ENCODE measurements around the gene ENTPD5.
A peak's percentile ranks its signal among the peaks of the same experiment; 100 is the strongest.

ENTPD5 gene

GRCh38 chr14:73949752-73950734 lies 69.0 kb downstream of the ENTPD5 start, which contains the start of the genes COQ6 and FAM161B (continued):
- no peak for TF ChIP-seq TSHZ1 (tag by site-specific recombination; IDR thresholded peaks at IDR 0.05; ENCODE audit: borderline replicate concordance)
- TF ChIP-seq ZFHX2 (tag by site-specific recombination; conservative IDR thresholded peaks at IDR 0.05): peak; percentile 53; the same call in 1 of the 2 replicates
- no peak for TF ChIP-seq ZNF18 (tag by site-specific recombination; IDR thresholded peaks at IDR 0.05)
- TF ChIP-seq ZNF398 (tag by site-specific recombination; IDR thresholded peaks at IDR 0.05): 0 out of 2 replicates have a peak, but pooled peaks have one; percentile 8
- TF ChIP-seq ZBTB49 (tag by site-specific recombination; IDR thresholded peaks at IDR 0.05; ENCODE audit: low read depth): no peak
- no peak for TF ChIP-seq FEZF1 (tag by site-specific recombination; IDR thresholded peaks at IDR 0.05)
- no peak for TF ChIP-seq ZNF174 (tag by site-specific recombination; IDR thresholded peaks at IDR 0.05)
- no peak for TF ChIP-seq ZNF791 (tag by site-specific recombination; IDR thresholded peaks at IDR 0.05)
- no peak for TF ChIP-seq GFI1B (tag by site-specific recombination; IDR thresholded peaks at IDR 0.05)
- no peak for TF ChIP-seq ZNF792 (tag by site-specific recombination; IDR thresholded peaks at IDR 0.05)
- TF ChIP-seq WT1 (tag by site-specific recombination; IDR thresholded peaks at IDR 0.05): no peak
- peak; percentile 61 for TF ChIP-seq ZIC2 (tag by site-specific recombination; IDR thresholded peaks at IDR 0.05)
- no peak for TF ChIP-seq ZNF48 (tag by site-specific recombination; IDR thresholded peaks at IDR 0.05)
- no peak for TF ChIP-seq ZNF449 (tag by site-specific recombination; IDR thresholded peaks at IDR 0.05)
- TF ChIP-seq ZNF354C (tag by site-specific recombination; IDR thresholded peaks at IDR 0.05; ENCODE audit: borderline replicate concordance, low read depth): no peak
- TF ChIP-seq ZNF501 (tag by site-specific recombination; IDR thresholded peaks at IDR 0.05): peak; percentile 80; the same call in 1 of the 2 replicates
- TF ChIP-seq TRIM28 (IDR thresholded peaks at IDR 0.05; ENCODE audit: borderline replicate concordance, low read length): peak; percentile 67; the same call in 1 of the 2 replicates
- TF ChIP-seq ZSCAN23 (tag by site-specific recombination; IDR thresholded peaks at IDR 0.05): no peak
- 0 out of 2 replicates have a peak, but pooled peaks have one; percentile 7 for TF ChIP-seq EGR2 (tag by site-specific recombination; IDR thresholded peaks at IDR 0.05; ENCODE audit: low read depth)
- no peak for TF ChIP-seq HOXA7 (CRISPR knock-in tag; IDR thresholded peaks at IDR 0.05; ENCODE audit: borderline replicate concordance)
- no peak for TF ChIP-seq ZNF26 (tag by site-specific recombination; IDR thresholded peaks at IDR 0.05)
- no peak for TF ChIP-seq MZF1 (tag by site-specific recombination; IDR thresholded peaks at IDR 0.05; ENCODE audit: borderline replicate concordance)
- TF ChIP-seq ZNF140 (tag by site-specific recombination; IDR thresholded peaks at IDR 0.05): no peak
- TF ChIP-seq ZNF621 (tag by site-specific recombination; IDR thresholded peaks at IDR 0.05): no peak
- no peak for TF ChIP-seq ZNF645 (tag by site-specific recombination; IDR thresholded peaks at IDR 0.05)
